ENCODE results near the gene DNM2.
"Not testable (repeated sequence)": the region's sequence is repeated elsewhere in the genome, so short reads cannot be mapped to it uniquely, and the experiment has no call there.

The DNM2 gene

DNA sequence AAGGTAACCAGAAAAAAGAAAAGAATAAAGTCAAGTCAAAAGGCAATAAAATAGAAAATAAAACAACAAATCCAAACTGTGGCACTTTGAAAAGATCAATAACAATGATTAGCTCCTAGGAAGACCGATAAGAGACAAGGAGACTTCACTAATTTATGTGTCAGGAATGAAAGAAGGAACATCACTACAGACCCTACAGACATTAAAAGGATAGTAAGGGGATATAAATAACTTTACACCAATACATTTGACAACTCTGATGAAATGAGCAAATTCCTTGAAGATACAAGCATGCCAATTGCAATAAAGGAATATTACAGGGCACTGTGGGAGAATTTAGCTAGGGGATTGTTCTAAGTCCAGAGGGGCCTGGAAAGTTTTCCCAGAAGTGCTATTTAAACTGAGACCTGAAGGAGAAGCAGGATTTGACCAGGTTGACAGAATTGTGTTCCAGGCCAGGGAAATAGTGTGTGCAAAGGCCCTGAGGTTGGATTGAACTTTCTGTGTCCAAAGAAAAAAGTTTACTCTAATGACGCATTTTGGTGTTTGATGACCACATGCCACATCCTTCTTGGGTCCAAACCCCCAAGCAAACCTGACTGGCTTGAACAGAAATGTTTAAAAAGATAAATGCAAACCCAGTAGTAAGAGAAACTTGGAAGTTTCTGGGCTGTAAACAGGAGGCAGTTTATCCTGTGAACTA is 128.8 kb downstream of the DNM2 start:
- DNase-seq, result no peak

DNA sequence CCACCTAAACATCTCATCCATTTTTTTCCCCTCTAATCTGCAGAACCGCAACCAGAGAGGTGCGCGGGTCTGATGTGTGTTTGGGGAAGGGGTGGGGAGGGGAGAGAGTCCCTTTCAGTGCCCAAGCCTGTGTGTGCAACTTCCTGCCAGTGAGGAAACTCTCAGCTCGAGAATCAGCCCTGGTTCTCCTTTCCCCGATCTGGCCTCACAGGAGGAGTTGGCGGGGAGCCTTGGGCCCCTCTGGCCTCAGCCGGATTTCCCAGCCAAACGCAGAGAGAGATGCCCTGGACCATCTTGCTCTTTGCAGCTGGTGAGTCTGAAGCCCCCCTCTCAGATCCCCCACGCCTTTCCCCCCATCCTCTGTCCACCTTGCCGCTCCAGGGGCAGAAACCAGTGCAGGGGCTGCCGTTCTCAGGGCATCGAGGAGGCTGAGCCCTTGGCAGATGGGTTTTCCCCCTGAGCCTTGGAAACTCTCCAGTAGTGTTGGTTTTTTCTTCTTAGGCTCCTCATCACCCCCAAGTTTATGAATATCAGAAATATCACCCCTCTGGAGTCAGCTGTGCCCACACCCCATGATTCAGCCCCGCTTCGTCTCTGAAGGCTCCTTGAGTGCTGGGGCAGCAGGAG is 130.5 kb downstream of the DNM2 start, which contains the start of gene C19orf38:
TSS of gene C19orf38 (plus strand) at position 186 of the 627 bp plus-strand sequence. CDS start at position 280, 94 bp downstream.
- DNase-seq, result no peak

DNA sequence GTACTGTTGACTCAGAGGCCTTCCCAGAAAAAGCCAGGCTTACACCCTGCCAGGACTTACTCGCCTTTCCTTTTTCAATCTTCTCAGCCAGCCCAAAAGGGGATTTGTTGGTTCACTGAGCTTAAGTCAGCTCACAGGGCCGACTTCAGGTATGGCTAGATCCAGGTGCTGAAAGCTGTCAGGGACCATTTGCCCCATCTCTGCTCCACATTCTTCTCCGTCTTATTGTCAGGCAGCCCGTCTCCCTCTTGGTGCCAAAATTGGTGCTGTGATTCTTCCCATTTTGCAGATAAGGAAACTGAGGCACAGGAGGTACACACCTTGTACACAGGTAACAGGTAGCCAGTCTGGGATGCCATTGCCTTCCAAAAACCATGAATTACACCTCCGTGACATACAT is 132.8 kb downstream of the DNM2 start:
- no peak for DNase-seq

- DNase-seq, result no peak
Observed at GRCh38 chr19:10852098-10852800, 134.4 kb downstream of the DNM2 start.

DNA sequence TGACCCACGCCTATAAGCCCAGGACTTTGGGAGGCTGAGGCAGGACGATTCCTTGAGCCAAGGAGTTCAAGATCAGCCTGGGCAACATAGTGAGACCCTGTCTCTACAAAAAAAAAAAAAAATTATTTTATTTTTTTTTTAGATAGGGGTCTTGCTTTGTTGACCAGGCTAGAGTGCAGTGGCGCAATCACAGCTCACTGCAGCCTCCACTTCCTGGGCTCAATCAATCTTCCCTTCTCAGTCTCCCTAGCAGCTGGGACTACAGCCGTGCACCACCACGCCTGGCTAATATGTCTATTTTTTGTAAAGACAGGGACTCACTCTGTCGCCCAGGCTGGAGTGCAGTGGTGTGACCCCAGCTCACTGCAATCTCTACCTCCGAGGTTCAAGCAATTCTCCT is 135.1 kb downstream of the DNM2 start:
- no peak for DNase-seq

GRCh38 chr19:10854350-10855089 is 136.6 kb downstream of the DNM2 start:
- no peak for DNase-seq

GRCh38 chr19:10855879-10856522 is 138.1 kb downstream of the DNM2 start:
- no peak for DNase-seq

DNA sequence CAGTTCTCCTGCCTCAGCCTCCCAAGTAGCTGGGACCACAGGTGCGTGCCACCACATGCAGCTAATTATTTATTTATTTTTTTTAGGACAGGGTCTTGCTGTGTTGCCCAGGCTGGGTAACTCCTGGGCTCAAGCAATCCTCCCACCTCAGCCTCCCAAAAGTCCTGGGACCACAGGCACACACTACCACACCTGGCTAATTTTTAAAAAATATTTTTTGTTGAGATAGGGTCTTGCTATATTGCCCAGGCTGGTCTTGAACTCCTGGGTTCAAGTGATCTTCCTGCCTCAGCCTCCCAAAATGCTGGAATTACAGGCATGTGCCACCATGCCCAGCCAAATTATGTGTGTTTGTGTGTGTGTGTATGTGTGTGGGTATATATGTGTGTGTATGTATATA is 139.0 kb downstream of the DNM2 start:
- not testable (repeated sequence) for DNase-seq

- DNase-seq, result no peak
Observed at GRCh38 chr19:10858204-10858828, 140.4 kb downstream of the DNM2 start.

DNA sequence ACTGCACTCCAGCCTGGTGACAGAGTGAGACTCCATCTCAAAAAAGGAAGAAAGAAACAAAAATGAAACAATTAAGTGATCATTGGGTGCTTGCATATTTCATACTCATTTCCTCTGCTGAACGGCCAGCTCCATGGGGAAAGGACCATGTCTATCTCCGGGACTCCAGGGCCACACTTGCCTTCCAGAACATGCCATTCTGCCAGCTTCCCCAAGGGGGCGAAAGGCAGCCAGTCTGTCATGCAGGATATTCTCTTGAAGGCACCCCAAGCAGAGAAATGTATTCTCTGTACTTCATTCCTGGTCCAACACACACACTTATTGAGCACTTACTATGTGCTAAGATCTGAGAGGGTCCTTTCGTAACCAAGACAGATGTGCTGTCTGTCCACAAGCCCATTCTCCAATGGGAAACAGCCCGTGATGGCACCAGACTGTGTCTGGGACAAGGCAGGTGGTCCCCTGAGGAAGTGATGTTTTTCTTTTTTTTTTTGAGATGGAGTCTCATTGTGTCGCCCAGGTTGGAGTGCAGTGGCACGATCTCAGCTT is 143.3 kb downstream of the DNM2 start:
- no peak for DNase-seq

DNA sequence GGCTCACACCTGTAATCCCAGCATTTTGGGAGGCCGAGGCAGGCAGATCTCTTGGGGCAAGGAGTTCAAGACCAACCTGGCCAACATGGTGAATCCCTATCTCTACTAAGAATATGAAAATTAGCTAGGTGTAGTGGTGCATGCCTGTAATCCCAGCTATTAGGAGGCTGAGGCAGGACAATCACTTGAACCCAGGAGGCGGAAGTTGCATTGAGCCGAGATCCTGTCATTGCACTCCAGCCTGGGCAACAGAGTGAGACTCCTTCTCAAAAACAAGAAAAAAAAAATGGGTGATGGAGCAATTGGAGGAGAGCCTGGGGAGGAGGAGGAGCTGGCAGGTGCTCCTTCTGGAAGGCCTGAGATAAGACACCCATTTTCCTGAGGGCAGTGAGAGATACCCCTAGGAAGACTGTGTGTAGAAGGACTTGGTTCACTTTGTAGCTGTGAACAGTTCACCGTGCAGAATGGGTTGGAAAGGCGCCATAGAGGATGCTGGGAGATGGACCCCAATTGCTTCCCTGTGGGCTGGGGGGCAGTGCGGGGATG is 144.8 kb downstream of the DNM2 start:
- DNase-seq, result no peak

DNA sequence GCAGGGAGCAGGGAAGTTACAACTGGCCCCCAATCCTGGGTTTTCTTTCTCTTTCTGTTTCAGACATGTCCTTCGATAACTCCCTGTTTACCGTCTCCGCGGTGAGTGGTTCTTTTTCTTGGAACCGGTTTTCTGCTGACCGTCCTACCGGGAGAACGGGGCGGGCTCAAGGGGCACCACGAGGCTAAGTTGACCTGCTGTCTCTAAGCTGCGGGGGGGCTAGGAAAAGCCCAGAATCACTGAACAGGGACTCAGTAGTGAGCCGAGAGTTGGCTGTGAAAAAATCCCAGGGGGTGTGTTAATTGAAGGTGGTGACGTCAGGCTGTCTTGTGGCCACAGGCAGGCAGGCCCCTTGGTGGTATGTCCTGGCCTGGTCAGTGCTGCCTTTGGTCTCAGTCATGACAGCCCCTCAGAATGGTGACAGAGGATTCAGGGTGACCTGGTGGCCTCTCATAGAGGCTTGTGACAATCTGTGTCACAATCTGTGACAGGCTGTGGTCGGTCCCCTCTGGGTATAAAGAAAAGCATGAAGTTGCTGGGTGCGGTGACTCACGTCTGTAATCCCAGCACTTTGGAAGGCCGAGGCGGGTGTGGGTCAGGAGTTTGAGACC is 145.3 kb downstream of the DNM2 start:
- no peak for DNase-seq

DNA sequence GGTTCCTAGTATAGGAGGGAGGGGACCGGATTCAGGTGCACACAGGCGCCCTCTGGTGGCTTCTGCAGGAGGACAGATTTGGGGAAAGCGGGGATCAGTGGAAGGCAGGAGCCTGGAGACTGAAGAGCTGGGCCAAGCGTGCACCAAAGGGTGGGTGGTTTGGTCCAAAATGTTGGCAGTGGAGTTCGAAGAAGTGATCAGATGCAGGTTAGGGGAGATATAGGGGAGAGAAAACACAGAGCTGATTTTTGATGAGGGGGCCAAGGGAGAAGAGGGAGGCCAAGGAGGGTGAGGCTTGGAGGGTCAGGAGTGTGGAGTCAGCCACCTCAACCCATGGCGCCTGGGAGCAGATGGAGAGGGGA is 146.6 kb downstream of the DNM2 start:
- no peak for DNase-seq

DNA sequence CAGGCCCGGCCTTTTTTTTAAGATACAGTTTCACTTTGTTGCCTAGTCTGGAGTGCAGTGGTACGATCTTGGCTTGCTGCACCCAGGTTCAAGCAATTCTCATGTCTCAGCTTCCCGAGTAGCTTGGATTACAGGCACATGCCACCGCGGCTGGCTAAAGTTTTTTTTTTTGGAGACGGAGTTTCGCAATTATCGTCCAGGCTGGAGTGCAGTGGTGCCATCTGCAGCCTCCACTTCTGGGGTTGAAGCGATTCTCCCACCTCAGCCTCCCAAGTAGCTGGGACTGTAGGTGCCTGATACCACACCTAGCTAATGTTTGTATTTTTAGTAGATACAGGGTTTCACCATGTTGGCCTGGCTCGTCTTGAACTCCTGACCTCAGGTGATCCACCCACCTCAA is 148.6 kb downstream of the DNM2 start:
- no peak for DNase-seq

- no peak for DNase-seq
Observed at GRCh38 chr19:10868872-10869547, 151.1 kb downstream of the DNM2 start.

- not testable (repeated sequence) for DNase-seq
Observed at GRCh38 chr19:10869872-10870311, 152.0 kb downstream of the DNM2 start.

GRCh38 chr19:10870501-10870954 is 152.6 kb downstream of the DNM2 start:
- DNase-seq, result no peak

DNA sequence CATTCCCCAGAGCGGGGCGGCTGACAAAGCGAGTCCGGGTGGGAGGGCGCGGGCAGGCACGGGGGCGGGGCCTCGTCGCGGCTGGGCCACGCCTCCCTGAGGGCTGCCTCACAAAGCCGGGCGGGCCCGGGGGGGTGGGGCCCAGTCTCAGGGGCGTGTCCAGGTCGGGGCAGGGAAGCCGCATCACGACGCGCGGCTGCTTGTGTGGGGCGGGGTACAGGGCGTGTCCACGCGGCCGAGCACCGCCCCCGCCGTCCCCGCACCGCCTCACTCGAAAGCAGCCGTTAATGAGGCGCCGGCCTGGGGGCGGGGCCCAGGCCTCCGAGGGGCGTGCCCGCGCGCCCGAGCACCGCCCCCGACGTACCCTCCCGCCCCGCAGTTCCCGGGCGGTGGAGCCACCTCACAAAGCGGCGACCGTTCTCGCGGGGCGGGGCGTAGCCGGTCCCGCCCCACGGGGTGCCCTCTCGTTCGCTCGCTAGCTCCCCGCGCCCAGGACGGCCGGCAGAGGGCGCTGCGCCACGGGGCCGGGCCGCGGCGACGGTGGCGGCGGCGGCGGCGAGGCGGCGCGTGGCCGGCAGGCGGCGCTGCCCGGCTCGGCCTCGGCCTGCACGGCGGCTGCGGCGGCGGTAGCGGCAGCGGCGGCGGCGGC is 153.2 kb downstream of the DNM2 start, which contains the start of gene CARM1:
TSS of gene CARM1 (plus strand) at position 599 of the 649 bp plus-strand sequence. CDS start 150 bp downstream, outside the sequence.
- DNase-seq, result peak; percentile 41

DNA sequence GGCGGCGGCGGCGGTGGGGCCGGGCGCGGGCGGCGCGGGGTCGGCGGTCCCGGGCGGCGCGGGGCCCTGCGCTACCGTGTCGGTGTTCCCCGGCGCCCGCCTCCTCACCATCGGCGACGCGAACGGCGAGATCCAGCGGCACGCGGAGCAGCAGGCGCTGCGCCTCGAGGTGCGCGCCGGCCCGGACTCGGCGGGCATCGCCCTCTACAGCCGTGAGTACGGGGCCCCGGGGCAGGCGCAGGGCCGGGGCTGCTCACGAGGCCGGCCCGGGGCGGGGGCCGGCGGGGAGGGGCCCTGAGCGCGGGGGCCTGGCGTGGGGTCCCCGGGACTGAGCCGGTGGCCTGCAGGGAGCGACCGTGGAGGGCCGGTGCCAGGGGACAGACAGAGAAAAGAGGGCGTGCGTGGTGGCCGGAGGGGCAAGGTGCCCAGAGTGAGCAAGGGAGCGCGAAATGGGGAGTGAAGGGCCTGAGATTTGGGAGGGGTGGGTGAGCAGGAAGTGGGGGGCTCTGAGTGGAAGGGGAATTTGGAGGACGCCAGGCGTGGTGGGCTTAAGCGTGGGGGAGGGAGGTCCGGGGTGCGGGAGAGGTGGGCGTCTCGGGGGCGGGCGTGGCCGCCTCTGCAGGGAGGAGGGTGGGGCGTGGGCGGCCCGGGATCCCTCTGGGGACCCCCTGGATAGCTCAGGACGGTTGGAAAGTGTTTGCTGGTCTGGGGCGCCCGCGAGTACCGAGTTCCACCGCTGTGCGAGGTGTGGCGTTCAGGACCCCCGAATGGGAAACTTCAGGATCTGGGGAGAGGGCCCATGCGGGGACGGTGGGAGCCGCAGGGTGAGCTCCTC is 154.0 kb downstream of the DNM2 start:
- no peak for DNase-seq
